Body of pancreas (tissue), 4 donors: ENCODE measurements around the gene PRR5L.

Source experiments
- CTCF ChIP-seq, 7 experiments: fragments of 450-650 bp in 4 of 7; fragments of 200-600 bp in 3 of 7; sonication (generic) in 3 of 7; IDR thresholded peaks; one replicate each; pipeline ENCODE4 v1.5.1; 2016 to 2019; ENCODE audit warnings: antibody characterized with exemption in 7 of 7
- POLR2A ChIP-seq, 3 donors: fragments of 450-650 bp; IDR thresholded peaks; one replicate each; pipeline ENCODE4 v1.6.1; 2016; ENCODE audit warnings: antibody characterized with exemption in 3 of 3, mild to moderate bottlenecking in 2 of 3

GRCh38 chr11:36475192-36475591 is 179.1 kb downstream of the PRR5L start:
- TF ChIP-seq CTCF (IDR thresholded peaks at IDR 0.05) = no peak
- TF ChIP-seq POLR2A (IDR thresholded peaks at IDR 0.05) = no peak
